ENCODE results near the gene CFAP46.

GRCh38 chr10:132986576-132986975 lies 44.2 kb upstream of the CFAP46 start:
- no peak for TF ChIP-seq EZH2 (IDR thresholded peaks at IDR 0.05; ENCODE audit: insufficient read depth, poor library complexity, severe bottlenecking)
- TF ChIP-seq EZH2phosphoT487 (IDR thresholded peaks at IDR 0.05; ENCODE audit: insufficient read depth, low read depth) = no peak

Data from GM23248 (cell line).